ENCODE results near the gene PALD1. TPM values are rescaled to one million over a fixed set of nuclear protein-coding genes. Genes with fewer than 3 reads are reported as not detected.

PALD1 gene
- total RNA-seq, 1 donor from 2014 or later = 0.10 TPM

DNA sequence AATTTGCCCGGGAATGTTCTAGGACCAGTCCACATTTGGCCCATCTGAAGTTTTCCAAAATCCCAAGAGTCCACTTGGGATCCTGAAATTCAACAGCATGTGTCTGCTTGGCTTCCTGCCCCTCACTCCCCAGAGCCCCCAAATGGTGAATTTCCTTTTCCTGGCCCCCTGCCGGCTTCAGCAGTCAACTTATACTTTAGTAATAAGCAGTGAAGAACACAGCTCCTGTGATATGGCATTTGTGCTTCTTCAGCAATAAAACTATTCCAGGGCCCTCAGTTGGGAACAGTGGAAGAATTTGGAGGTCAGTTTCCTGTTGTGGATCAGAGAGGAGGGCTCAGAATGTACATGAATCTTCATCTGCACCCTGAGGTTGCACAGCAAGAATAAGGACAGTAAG lies 72.9 kb downstream of the PALD1 start:
- intact Hi-C loops (cut with micrococcal nuclease) = loop anchor here (2.0 kb wide), 1 partner anchor 263 kb away; the partner anchor contains the start of gene SGPL1

DNA sequence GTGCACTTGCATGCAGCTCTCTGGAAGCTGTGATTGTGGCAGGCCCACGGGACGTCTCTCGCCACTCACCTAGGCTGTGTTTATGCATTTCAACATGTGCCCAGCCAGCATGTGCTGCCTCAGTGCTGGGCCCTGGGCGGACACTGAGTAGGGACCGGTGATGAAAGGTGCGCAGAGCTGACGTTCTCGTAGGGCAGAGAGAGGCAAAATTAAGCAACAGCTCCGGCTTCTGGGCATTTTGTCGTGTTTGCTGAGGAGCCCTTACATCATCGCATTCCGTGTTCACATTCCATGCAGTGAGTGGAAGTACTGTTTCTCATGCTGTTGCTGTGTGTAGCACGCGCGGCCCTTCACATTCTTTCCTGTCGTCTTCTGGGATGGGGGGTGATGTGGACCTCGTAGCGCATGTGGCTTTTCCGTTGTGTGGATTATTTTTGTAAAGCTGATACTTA lies 73.4 kb downstream of the PALD1 start:
- intact Hi-C loops (cut with micrococcal nuclease) = loop anchor here (2.0 kb wide), 1 partner anchor 263 kb away; the partner anchor contains the start of gene SGPL1

DNA sequence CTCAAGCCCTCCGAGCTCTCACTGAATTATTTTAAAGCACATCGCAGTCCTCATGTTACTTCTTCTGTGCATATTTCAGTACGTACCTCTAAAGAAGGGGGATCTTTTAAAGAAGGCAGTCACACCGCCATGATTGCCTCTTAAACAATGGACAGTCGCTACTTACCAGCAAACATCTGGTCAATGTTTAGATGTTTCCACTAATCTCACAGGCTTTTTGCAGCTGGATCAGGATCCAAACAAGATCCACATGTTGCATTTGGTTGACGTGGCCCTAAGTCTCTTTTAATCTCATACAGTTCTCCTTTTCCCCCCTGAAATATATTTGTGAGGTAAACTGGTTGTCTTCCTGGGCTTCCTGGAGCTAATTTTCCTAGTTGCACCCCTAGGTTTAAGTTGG lies 74.0 kb downstream of the PALD1 start:
- intact Hi-C loops (cut with micrococcal nuclease) = no loop called here

DNA sequence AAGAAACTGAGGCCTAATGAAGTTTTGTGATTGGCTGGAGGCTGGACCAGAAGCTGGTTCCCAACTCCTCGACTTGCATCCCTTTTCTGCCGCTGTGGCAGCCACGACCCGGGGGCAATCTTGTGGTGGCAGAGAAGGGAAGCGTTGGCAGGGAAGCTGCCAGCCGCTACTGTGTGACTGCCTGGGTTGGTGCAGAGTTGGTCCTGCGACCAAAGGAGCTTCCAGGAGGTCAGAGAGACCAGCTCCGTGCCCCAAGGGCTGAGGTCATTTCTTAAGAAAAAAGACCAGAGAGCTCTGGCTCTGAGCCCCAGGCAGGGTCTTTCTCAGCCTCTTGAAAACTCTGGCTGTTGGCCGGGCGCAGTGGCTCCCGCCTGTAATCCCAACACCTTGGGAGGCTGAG lies 76.8 kb downstream of the PALD1 start:
- intact Hi-C loops (cut with micrococcal nuclease) = no loop called here

DNA sequence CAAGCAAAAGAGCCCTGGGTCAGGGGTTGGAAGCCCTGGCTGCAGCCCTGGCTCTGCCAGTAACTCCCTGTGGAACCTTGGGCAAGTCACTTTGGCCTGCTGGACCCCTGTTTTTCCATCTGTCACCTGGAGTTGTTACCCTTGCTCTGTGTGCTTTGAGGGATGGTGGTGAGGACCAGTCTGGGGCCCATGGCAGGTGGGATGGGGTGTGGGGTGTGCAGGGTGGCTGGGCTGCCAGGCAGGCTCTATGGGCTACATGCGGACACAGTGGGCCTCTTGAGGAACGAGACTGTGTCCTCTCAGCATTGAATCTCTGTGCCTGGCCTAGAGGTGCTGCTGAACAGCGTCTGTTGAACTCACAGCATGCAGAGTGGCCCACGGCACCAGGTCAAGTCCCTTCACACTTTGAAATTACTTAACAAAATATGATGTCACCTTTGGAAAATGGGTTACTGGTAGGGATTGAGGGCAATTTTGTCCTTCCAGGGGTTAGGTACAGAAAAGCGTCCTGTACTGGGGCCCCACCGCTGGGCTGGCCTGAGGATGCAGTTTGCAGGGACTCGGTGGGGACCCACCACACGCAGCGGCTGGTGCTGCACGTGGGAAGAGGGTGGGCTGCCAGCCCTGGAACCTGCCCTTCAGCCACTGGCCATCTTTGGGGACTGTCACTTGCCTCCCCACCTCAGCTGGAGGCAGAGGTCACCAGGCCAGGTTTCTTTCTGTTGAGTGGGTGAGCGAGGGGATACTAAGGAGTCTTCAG lies 78.7 kb downstream of the PALD1 start:
- intact Hi-C loops (cut with micrococcal nuclease) = no loop called here

DNA sequence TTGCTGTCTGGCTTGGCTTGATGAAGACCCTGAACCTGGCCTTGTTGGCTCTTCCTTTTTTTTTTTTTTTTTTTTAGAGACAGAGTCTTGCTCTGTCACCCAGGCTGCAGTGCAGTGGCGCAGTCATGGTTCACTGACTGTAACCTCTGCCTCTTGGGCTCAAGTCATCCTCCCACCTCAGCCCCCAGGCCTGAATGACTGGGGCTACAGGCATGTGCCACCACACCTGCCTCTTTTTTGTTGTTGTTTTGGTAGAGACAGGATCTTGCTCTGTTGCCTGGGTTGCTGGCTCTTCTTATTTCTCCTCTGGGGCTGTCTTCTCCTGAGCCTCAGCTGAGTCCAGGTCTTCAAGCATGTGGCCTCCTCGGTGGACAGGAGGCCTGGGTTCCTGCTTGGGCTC lies 79.3 kb downstream of the PALD1 start:
- intact Hi-C loops (cut with micrococcal nuclease) = loop anchor here (2.0 kb wide), 3 partner anchors 61 to 323 kb away; partner anchors contain the start of gene SGPL1

DNA sequence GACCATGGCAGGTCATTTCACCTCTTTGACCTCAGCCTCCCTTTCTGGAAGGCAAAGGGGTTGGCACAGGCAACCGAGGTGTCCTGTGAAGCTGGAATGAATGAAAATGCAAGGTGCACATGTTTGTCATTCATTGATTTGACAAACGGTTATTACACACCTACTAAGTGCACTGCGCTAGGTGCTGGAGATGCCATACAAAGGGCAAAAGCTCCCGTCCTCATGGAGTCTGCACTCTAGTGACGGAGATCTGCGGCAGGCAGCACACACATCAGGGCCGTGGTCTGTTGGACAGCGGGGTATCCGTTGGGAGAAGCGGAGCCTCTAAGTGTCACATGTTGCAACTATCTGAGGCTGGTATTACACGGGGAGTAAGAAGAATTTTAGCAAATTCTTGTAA lies 79.7 kb downstream of the PALD1 start:
- intact Hi-C loops (cut with micrococcal nuclease) = loop anchor here (2.0 kb wide), 3 partner anchors 61 to 323 kb away; partner anchors contain the start of gene SGPL1

DNA sequence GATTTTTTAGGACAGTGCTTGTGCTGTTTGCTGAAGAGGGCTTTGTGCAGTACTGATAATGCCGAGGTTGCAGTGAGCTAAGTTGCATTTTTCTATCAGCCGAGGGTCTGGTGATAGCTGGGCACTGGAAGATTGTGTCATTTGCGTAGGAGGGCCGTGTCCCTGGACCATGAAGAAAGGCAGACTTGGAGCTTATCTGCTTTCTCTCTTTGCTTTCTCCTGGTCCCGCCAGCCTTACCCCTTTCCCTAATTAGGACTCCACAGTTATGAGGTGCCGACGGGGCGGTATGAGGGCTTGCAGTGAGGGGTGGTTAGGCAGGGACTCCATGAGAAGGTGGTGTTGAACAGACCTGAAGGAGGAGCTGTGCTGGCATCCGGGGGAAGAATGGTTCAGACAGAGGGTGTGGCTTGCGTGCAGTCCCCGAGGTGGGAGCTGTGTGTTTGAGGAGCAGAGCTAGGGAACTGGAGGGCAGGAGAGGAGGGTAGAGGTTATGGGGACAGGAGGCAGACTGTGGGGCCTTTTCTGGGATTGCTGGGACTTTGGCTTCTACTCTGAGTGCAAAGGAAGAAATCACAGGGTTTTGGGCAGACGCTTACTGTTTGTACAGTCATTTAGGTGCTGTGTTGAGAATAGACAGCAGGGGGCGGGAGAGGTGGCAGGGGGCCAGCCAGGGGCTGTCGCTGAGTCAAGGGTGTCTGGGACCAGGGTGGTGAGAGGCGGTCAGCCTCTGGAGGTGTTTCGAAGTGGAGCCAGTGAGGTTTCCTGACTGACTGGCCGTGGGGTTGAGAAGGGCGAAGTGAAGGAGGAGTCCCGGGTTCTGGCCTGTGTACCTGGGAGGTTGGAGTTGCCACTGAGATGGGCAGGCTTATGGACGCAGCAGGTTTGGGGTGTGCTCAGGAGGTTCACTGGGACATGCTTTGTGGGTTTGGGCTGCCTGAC lies 80.6 kb downstream of the PALD1 start:
- intact Hi-C loops (cut with micrococcal nuclease) = loop anchor here (1.0 to 2.0 kb wide), 8 partner anchors 9 to 322 kb away; partner anchors contain the start of genes PRF1 and SGPL1

DNA sequence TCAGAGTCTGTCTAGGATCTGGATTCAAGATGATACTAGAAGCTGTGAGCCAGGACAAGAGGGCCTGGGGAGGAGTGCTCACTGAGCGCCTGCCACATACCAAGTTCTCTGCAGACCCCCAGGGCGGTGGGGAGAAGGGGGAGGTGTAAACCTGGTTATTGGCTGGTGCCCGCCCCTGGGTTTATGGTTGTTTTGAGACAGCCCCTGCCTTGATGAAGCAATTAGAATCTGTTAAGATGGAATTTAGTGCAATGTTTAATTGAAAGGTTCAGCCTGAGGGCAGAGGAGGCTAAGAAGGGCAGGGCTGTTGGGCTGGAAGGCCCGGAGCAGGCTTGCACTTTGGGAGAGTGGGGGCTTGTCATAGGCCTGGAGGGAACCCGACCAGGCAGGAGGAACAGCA lies 81.3 kb downstream of the PALD1 start:
- intact Hi-C loops (cut with micrococcal nuclease) = loop anchor here (1.0 to 2.0 kb wide), 8 partner anchors 10 to 321 kb away; partner anchors contain the start of genes PRF1 and SGPL1

DNA sequence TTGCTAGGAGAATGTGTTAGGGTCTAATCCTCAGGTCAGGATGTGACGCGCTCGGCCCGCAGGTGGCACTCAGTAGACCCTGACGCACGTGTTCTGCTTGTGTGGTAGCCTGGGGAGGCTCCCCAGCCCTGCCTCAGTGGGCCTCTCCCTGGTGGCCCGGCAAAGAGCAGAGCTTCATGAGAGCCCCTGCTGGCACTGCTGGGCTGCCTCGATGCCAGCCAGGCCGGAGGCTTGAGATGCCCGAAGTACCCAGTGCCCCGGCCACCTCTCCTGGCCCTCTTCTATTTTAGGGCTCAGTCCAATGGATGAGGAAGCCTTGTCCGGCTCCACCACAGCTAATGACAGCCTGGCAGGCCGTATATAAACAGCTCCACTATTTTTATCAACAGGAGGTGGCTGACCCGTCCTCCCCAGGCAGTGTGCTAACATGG lies 82.0 kb downstream of the PALD1 start:
- intact Hi-C loops (cut with micrococcal nuclease) = no loop called here

DNA sequence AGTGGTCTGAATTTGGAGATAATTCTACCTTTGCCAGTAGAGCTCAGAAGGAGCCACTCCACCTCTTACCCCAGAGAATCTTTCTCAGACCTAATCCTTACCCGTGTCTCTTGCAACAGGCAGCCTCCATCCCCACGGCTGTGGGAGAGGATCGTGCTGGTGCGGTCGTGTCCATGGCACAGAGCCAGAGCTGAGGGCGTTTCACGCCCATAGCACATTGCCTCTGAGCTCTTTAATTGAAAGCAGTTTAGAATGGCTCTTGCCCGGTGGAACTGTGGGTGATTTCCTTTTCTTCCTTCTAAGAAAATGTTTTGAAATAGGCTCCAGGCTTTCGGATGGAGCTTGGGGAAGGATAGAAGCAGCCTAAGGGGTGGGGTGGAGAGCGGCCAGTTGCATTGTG lies 82.5 kb downstream of the PALD1 start:
- intact Hi-C loops (cut with micrococcal nuclease) = no loop called here

DNA sequence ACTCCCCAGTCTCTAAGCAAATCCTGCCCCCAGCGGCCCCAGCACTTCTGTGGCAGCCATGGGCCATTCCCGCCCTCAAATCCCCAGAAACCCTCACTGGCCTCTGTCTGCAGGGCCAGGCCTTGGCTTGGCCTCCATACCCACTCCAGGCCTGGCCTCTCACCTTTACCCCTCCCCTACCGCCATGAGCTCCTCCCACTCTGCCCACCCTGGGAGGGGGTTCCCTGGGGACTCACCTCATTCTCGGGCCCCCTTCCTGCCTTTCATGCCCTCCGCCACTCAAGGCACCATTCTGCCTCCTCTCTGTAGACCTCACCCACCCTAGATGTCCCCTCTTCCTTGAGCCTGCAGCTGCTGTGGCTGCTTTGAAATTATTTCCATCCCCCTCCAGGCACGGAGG lies 83.0 kb downstream of the PALD1 start:
- intact Hi-C loops (cut with micrococcal nuclease) = no loop called here

DNA sequence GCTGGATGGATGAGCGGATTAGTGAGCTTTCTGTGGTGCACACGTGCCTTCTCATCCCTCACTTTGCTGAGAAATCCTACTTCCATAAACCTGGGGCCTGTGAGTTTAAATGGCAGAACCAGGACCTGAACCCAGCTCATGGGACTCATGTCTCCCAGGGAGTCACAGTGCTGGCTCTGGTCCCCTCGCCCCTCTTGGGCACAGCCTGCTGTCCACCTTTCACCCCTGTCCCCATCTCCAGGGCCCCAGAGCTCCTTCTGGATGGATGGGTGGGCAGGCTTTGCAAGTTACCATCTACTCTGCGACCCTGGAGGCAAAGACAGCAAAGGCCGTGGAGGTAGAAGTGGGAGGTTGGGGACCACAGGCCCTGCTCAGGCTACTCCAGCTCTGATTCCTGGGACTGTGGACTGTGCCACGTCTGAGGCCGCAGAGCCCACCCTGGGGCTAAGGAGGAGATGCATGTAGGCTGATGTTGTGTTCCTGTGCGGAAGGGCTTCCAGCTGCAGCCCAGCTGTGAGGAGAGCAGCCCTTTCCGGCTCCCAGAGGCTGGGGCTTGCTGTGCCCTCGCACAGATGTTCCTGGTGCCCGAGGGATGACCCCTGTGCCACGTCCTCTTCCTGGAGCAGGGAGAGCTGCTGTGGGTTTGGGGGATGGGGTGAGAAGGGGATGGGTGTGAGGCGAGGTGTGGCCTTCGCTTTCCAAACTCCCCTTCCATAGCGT lies 83.6 kb downstream of the PALD1 start:
- intact Hi-C loops (cut with micrococcal nuclease) = no loop called here

DNA sequence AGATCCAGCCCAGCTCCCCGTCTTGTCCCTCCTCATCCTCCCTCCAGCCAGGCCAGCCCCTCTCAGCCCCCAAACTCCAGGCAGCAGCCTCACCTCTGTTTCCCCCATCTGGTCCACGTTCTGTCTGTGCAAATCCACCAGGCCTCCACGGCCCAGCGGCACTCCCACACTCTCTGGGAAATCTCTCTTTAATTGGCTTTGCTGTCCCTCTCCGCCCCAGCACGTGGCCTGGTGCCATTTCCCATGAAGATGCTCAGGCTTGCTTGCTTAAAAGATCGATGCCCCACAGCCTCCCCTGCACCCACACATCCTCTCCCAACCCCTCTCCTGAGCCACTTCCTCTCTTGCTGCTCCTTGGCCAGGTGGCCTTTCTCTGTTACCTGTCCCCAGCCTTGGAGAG lies 84.7 kb downstream of the PALD1 start:
- intact Hi-C loops (cut with micrococcal nuclease) = no loop called here

DNA sequence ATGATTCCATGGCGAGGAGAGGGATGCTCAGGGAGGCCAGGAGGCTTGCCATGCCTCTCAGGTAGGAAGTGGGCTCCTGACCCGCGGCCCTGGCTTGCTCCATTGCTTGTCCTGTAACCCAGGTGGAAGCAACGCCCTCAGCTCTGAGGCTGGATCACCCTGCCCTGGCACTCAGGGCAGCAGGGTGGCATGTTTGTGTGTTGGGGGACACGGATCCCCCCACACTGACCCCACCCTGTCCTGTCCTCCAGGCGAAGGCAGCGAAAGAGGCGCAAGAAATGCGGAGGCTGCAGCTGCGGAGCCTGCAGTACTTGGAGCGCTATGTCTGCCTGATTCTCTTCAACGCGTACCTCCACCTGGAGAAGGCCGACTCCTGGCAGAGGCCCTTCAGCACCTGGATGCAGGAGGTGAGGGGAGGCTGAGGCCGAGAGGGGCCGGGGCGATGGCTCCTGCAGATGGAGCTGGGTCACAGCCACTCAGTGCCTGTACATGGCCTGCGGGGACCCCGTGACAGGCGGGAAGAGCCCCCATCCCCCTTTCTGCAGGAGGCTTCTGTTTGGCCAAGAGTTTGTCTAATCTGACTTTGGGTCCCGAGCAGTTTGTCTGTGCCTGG lies 85.7 kb downstream of the PALD1 start:
- intact Hi-C loops (cut with micrococcal nuclease) = no loop called here

DNA sequence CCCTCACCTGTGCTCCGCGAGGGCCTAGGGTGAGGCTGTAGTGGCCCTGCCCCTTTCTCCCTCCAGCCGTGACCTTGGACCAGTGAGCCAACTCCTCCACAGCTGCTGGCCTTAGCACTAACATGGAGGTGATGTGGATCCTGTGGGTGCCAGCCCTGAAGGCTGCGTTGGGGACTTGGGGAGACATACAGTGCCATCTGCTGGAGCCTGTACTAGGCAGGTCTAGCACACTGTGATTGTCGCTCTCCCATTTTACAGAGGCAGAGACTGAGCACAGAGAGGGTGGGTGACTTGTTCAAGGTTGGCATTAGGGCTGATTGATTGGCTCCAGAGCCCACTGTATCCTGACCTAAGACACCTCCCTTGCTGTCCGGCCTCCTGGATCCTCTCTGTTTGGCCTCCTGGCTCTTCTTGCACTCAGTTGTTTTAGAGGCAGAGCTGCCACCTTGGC lies 86.4 kb downstream of the PALD1 start:
- intact Hi-C loops (cut with micrococcal nuclease) = no loop called here

DNA sequence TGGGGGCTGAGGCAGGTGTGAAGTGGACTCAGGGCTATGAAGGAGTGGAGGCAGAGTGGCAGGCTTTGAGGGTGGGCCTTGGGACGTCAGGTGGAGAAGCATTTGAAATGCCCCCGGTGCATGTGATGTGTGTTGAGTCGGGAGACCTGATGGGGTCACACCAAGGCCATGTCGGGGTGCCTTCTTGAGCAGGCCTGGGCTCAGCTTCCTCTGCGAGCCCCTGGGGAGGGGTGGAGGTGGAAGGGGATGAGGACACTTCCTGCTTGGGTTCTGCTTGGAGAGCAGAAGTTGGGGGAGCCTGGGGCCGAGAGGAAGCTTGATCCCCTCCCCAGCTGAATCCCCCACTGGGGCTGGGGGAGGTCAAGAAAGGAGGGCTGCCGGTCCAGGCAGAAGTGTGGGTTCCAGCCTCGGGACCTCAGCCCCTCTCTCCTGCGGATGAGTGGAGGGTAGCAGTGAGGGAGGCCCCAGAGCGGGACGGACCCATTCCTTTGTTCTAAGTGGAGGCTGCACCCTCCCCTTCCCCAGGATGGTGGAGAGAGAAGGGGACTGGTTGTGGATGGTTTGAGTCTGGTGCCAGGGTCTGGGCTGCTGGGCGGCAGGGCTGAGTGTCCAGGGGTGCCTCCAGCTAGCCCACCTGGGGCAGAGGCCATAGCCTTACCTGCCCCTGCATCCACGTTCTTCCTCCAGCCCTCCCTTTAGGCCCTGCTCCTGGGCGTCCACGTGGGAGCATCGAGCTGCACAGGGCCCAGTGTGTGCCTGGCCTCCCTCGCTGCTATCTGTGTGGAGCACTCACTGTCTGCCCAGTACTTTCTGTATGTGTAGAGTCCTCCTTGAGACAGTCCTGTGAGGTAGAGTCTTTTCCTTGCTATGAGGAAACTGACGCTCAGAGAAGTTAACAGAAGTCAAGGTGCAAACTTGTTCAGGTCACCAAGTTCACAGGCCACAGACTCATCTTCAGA lies 87.3 kb downstream of the PALD1 start:
- intact Hi-C loops (cut with micrococcal nuclease) = no loop called here

DNA sequence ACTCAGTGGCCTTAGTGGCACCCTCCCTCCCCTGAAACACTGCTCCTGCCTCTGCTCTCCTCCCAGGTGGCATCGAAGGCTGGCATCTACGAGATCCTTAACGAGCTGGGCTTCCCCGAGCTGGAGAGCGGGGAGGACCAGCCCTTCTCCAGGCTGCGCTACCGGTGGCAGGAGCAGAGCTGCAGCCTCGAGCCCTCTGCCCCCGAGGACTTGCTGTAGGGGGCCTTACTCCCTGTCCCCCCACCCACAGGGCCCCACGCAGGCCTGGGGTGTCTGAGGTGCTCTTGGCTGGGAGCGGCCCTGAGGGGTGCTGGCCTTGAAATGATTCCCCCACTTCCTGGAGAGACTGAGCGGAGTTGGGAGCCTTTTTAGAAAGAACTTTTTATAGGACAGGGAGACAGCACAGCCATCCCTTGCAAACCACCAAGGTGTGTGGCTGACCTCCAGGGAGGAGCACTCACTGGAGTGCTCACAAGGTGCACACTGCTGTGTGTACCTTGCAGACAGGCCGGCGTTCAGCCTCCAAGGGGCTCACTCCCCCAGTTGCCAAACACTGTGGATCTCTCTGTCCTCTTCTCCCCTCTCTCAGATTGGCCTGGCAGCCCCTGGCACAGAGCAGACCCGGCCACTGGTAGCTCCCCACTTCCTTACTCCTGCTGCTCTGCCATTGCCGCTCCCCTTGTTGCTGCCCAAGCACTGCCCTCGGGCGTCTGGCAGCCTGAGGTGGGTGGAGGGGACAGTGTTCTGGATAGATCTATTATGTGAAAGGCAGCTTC lies 88.1 kb downstream of the PALD1 start:
- intact Hi-C loops (cut with micrococcal nuclease) = no loop called here

DNA sequence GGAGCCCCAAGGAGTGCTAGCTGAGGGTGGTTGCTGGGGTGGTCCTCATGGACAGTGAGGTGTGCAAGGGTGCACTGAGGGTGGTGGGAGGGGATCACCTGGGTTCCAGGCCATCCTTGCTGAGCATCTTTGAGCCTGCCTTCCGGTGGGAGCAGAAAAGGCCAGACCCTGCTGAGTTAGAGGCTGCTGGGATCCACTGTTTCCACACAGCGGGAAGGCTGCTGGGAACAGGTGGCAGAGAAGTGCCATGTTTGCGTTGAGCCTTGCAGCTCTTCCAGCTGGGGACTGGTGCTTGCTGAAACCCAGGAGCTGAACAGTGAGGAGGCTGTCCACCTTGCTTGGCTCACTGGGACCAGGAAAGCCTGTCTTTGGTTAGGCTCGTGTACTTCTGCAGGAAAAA lies 89.0 kb downstream of the PALD1 start:
- intact Hi-C loops (cut with micrococcal nuclease) = no loop called here

All from T-helper 1 cell treated with Interleukin-12 subunit alpha and Interleukin-12 subunit beta and Interleukin-4 antibody, amounts not matched to agents 30 ng/mL and 1 ng/mL, for 36 hours (primary cell).